ENCODE results near the gene NINL.

The NINL gene

GRCh38 chr20:25466846-25467245 lies 118.5 kb downstream of the NINL start:
- no peak for DNase-seq

- no peak for DNase-seq
These were observed 119.8 kb downstream of the NINL start for GRCh38 chr20:25465243-25466135.

- DNase-seq = peak in 1 of 56 donors; percentile 8
These were observed 120.7 kb downstream of the NINL start for GRCh38 chr20:25464501-25465242.

- DNase-seq = no peak
These were observed 123.4 kb downstream of the NINL start for GRCh38 chr20:25461786-25462545.

- no peak for DNase-seq
These were observed 124.1 kb downstream of the NINL start for GRCh38 chr20:25461281-25461650.

- DNase-seq = no peak
These were observed 124.6 kb downstream of the NINL start for GRCh38 chr20:25460566-25461280.

- DNase-seq = no peak
These were observed 125.3 kb downstream of the NINL start for GRCh38 chr20:25459916-25460535.

GRCh38 chr20:25459111-25459830 lies 126.1 kb downstream of the NINL start:
- DNase-seq = no peak

- no peak for DNase-seq
These were observed 127.2 kb downstream of the NINL start for GRCh38 chr20:25457886-25458680.

- DNase-seq = no peak
These were observed 131.0 kb downstream of the NINL start for GRCh38 chr20:25454153-25454900.

GRCh38 chr20:25453035-25453810 lies 132.1 kb downstream of the NINL start:
- peak in 1 of 56 donors; percentile 8 for DNase-seq

GRCh38 chr20:25452333-25452732 lies 133.0 kb downstream of the NINL start:
- DNase-seq = no peak

GRCh38 chr20:25447671-25448070 lies 137.7 kb downstream of the NINL start:
- no peak for DNase-seq

- no peak for DNase-seq
These were observed 140.8 kb downstream of the NINL start for GRCh38 chr20:25444556-25444955.

GRCh38 chr20:25439328-25439727 lies 146.0 kb downstream of the NINL start:
- no peak for DNase-seq

GRCh38 chr20:25437153-25437581 lies 148.2 kb downstream of the NINL start:
- no peak for DNase-seq

- no peak for DNase-seq
These were observed 160.8 kb downstream of the NINL start for GRCh38 chr20:25424536-25424935.

GRCh38 chr20:25422032-25422431 lies 163.3 kb downstream of the NINL start:
- no peak for DNase-seq

Data from nucleus accumbens (tissue), 56 donors.